HepG2 (cell line): ENCODE results near the gene NGDN. TPM values are rescaled to one million over a fixed set of nuclear protein-coding genes. Genes with fewer than 3 reads are reported as not detected.

Source experiments
- CREB3 ChIP-seq: sonication (generic); formaldehyde crosslinking; IDR thresholded peaks from 2 replicates; pipeline ENCODE4 v1.5.0; 2020; ENCODE audit warnings: missing genetic modification reagents
- FOXK2 ChIP-seq: fragments of 450-650 bp; IDR thresholded peaks from 2 replicates; pipeline ENCODE4 v1.6.1; 2016
- HMG20B ChIP-seq: conservative IDR thresholded peaks from 2 replicates; pipeline ENCODE4 v1.6.1; 2016; ENCODE audit warnings: missing genetic modification reagents, missing compliant biosample characterization
- IRF1 ChIP-seq: sonication (generic); formaldehyde crosslinking; IDR thresholded peaks from 2 replicates; pipeline ENCODE4 v1.4.0; 2020; ENCODE audit warnings: low read depth, mild to moderate bottlenecking, missing genetic modification reagents
- JUN ChIP-seq: sonication (generic); formaldehyde crosslinking; IDR thresholded peaks from 2 replicates; pipeline ENCODE4 v1.4.0; 2020; ENCODE audit warnings: mild to moderate bottlenecking, missing genetic modification reagents
- RARG ChIP-seq: sonication (generic); formaldehyde crosslinking; IDR thresholded peaks from 2 replicates; pipeline ENCODE4 v1.4.0; 2020; ENCODE audit warnings: low read depth, mild to moderate bottlenecking, missing genetic modification reagents
- REST ChIP-seq, 2 experiments: IDR thresholded peaks; 2 replicates each; pipeline ENCODE4 v1.6.1; 2011 to 2012; ENCODE audit warnings: low read length in 2 of 2, borderline replicate concordance in 1 of 2, low read depth in 1 of 2, mild to moderate bottlenecking in 1 of 2, moderate library complexity in 1 of 2
- SIX1 ChIP-seq: sonication (generic); formaldehyde crosslinking; IDR thresholded peaks from 2 replicates; pipeline ENCODE4 v1.4.0; 2020; ENCODE audit warnings: missing genetic modification reagents, borderline replicate concordance
- THAP8 ChIP-seq: sonication (generic); formaldehyde crosslinking; IDR thresholded peaks from 2 replicates; pipeline ENCODE4 v1.5.1; 2020; ENCODE audit warnings: missing genetic modification reagents, mild to moderate bottlenecking, borderline replicate concordance
- THYN1 ChIP-seq: sonication (generic); formaldehyde crosslinking; IDR thresholded peaks from 2 replicates; pipeline ENCODE4 v1.8.1; 2023; ENCODE audit warnings: low read depth, mild to moderate bottlenecking, moderate library complexity, missing genetic modification reagents, borderline replicate concordance
- ZFY ChIP-seq: sonication (generic); formaldehyde crosslinking; IDR thresholded peaks from 2 replicates; pipeline ENCODE4 v1.4.0; 2020; ENCODE audit warnings: missing genetic modification reagents
- ZNF20 ChIP-seq: sonication (generic); formaldehyde crosslinking; IDR thresholded peaks from 2 replicates; pipeline ENCODE4 v1.4.0; 2020; ENCODE audit warnings: mild to moderate bottlenecking, moderate library complexity, missing genetic modification reagents
- ZNF629 ChIP-seq: sonication (generic); formaldehyde crosslinking; conservative IDR thresholded peaks from 2 replicates; pipeline ENCODE4 v1.5.0; 2020; ENCODE audit warnings: missing genetic modification reagents
- ZNF879 ChIP-seq: sonication (generic); formaldehyde crosslinking; IDR thresholded peaks from 2 replicates; pipeline ENCODE4 v1.8.1; 2023; ENCODE audit warnings: missing genetic modification reagents
- ZSCAN12 ChIP-seq: sonication (generic); formaldehyde crosslinking; IDR thresholded peaks from 2 replicates; pipeline ENCODE4 v1.9.0; 2021; ENCODE audit warnings: mild to moderate bottlenecking, missing genetic modification reagents
- ZSCAN9 ChIP-seq: IDR thresholded peaks from 2 replicates; pipeline ENCODE4 v1.6.1; 2016; ENCODE audit warnings: borderline replicate concordance
- polyA plus RNA-seq, 8 experiments: library from polyadenylated mRNA; depleted of rRNA in 3 of 8; stranded (reverse) in 7 of 8; unstranded in 1 of 8; fragments of >200 nt; fragmentation: Illumina TruSeq in 4 of 8; extraction: Trizol in 4 of 8; gene quantifications; 2 replicates each; pipeline versions ENCODE4 v1.2.1 to v1.2.3, GENCODE V29; 2011 to 2016; ENCODE audit warnings: low read depth in 4 of 8, missing spikeins in 1 of 8, mixed read lengths in 1 of 8; ENCODE audit not compliant: insufficient read depth in 1 of 8
- total RNA-seq, 5 experiments: library from RNA; depleted of rRNA; stranded (reverse); fragments of >200 nt; fragmentation: Illumina TruSeq; extraction: Trizol; gene quantifications; 2 replicates each; pipeline ENCODE4 v1.2.3, GENCODE V29; 2016; ENCODE audit warnings: low read depth in 1 of 5

The NGDN gene
- total and polyA plus RNA-seq, 2 of the 13 experiments (the other 11 are each of a cell fraction or from before 2014, with no cell fraction given) = 154 to 216 TPM

GRCh38 chr14:23469127-23469905, at the start of gene NGDN (continued):
- TF ChIP-seq FOXK2 (peak; percentile 51; the same call in 1 of the 2 replicates), JUN (CRISPR knock-in tag) (0 out of 2 replicates have a peak, but pooled peaks have one; percentile 74), RARG (peak; percentile 69; the same call in 1 of the 2 replicates), ZNF629 (peak; percentile 53), REST (IDR thresholded peaks at IDR 0.05; ENCODE audit: borderline replicate concordance in 1 of 2, low read depth in 1 of 2, low read length in 2 of 2) (peak in 1 of 2 experiments; percentile 68; a peak in 2 of 4 replicates), ZNF20 (CRISPR knock-in tag) (no peak; the same call in 1 of the 2 replicates), HMG20B (CRISPR knock-in tag) (peak; percentile 75; the same call in 1 of the 2 replicates), ZNF879 (CRISPR knock-in tag) (no peak), CREB3 (no peak), IRF1 (CRISPR knock-in tag) (0 out of 2 replicates have a peak, but pooled peaks have one; percentile 62), ZSCAN9 (CRISPR knock-in tag) (peak; percentile 96), SIX1 (CRISPR knock-in tag) (no peak), ZFY (peak; percentile 100), THAP8 (no peak), ZSCAN12 (CRISPR knock-in tag) (no peak), THYN1 (CRISPR knock-in tag) (no peak; the same call in 1 of the 2 replicates)
